K562 (cell line): ENCODE measurements around the gene ZNF213. TPM values are rescaled to one million over a fixed set of nuclear protein-coding genes. Genes with fewer than 3 reads are reported as not detected.

ENCODE experiments used
- CREB3L1 ChIP-seq: fragments of 450-650 bp; IDR thresholded peaks from 2 replicates; pipeline ENCODE4 v1.6.1; 2014; ENCODE audit warnings: low read depth, mild to moderate bottlenecking, moderate library complexity, borderline replicate concordance
- FOXJ2 ChIP-seq: fragments of 200-800 bp; sonication (Bioruptor generic); IDR thresholded peaks from 2 replicates; pipeline ENCODE4 v1.6.1; 2016; ENCODE audit warnings: missing genetic modification characterization, missing compliant biosample characterization
- HMBOX1 ChIP-seq: sonication (generic); IDR thresholded peaks from 2 replicates; pipeline ENCODE4 v1.6.1; 2016
- HNRNPUL1 ChIP-seq: fragments of 200-400 bp; formaldehyde crosslinking; IDR thresholded peaks from 2 replicates; pipeline ENCODE4 v1.6.1; 2017; ENCODE audit warnings: low read length
- JUNB ChIP-seq: fragments of 450-650 bp; formaldehyde crosslinking; conservative IDR thresholded peaks from 2 replicates; pipeline ENCODE4 v1.4.0; 2020; ENCODE audit warnings: mild to moderate bottlenecking
- L3MBTL2 ChIP-seq: fragments of 450-650 bp; IDR thresholded peaks from 2 replicates; pipeline ENCODE4 v1.6.1; 2016; ENCODE audit warnings: mild to moderate bottlenecking, moderate library complexity
- MTA3 ChIP-seq: fragments of 450-650 bp; formaldehyde crosslinking; IDR thresholded peaks from 2 replicates; pipeline ENCODE4 v1.6.1; 2017; ENCODE audit warnings: mild to moderate bottlenecking, borderline replicate concordance
- NR3C1 ChIP-seq: sonication (generic); formaldehyde crosslinking; IDR thresholded peaks from 2 replicates; pipeline ENCODE4 v1.8.1; 2022; ENCODE audit warnings: missing genetic modification reagents
- PHF8 ChIP-seq: fragments of 200-600 bp; sonication (generic); IDR thresholded peaks from 2 replicates; pipeline ENCODE4 v1.6.1; 2012; ENCODE audit warnings: mixed run types, mild to moderate bottlenecking, inconsistent platforms, low read length, moderate library complexity, borderline replicate concordance
- REST ChIP-seq, 2 experiments: fragments of 450-650 bp; formaldehyde crosslinking in 1 of 2; IDR thresholded peaks; 2 replicates each; pipeline versions ENCODE4 v1.4.0 to v1.6.1; 2014 to 2020; ENCODE audit warnings: mild to moderate bottlenecking in 2 of 2, borderline replicate concordance in 1 of 2, low read depth in 1 of 2
- TRIM25 ChIP-seq: fragments of 450-650 bp; IDR thresholded peaks from 2 replicates; pipeline ENCODE4 v1.7.0; 2016; ENCODE audit warnings: borderline replicate concordance
- ZBTB12 ChIP-seq: fragments of 250-450 bp; sonication (Bioruptor Pico); IDR thresholded peaks from 2 replicates; pipeline ENCODE4 v1.4.0; 2020
- ZNF584 ChIP-seq: fragments of 200-800 bp; sonication (Bioruptor generic); IDR thresholded peaks from 2 replicates; pipeline ENCODE4 v1.6.1; 2016; ENCODE audit warnings: low read depth, mild to moderate bottlenecking, missing genetic modification characterization, missing compliant biosample characterization
- polyA plus RNA-seq, 8 experiments: library from polyadenylated mRNA; depleted of rRNA in 4 of 8; stranded (reverse) in 5 of 8; unstranded in 3 of 8; fragments of >200 nt; fragmentation: Nextera tagmentation in 2 of 8; fragmentation: Illumina TruSeq in 1 of 8; extraction: Ambion mirVana in 2 of 8; extraction: Trizol in 1 of 8; gene quantifications; 2 replicates each; pipeline versions ENCODE4 v1.2.1 to v1.2.3, GENCODE V29; 2011 to 2014; ENCODE audit warnings: inconsistent platforms in 1 of 8, missing spikeins in 1 of 8
- total RNA-seq, 7 experiments: library from RNA; depleted of rRNA in 6 of 7; stranded (reverse); fragments of >200 nt in 6 of 7; fragmentation: Illumina TruSeq in 2 of 7; extraction: Trizol in 2 of 7; gene quantifications; 2 replicates each; pipeline versions ENCODE4 v1.2.1 to v1.2.3, GENCODE V29; 2011 to 2021; ENCODE audit warnings: low replicate concordance in 1 of 7

Gene ZNF213
- total and polyA plus RNA-seq, 9 of the 15 experiments (the other 6 are each of a cell fraction or from before 2014, with no cell fraction given): 0.49 to 10.0 (median 1.8) TPM

- TF ChIP-seq ZBTB12 (CRISPR knock-in tag) (no peak), ZNF584 (CRISPR knock-in tag) (no peak), FOXJ2 (tag) (no peak), HNRNPUL1 (no peak), HMBOX1 (peak; percentile 80), JUNB (no peak), PHF8 (no peak), TRIM25 (no peak), CREB3L1 (no peak; the same call in 1 of the 2 replicates), MTA3 (no peak), REST (IDR thresholded peaks at IDR 0.05; ENCODE audit: borderline replicate concordance) (no peak), REST (CRISPR knock-in tag; IDR thresholded peaks at IDR 0.05; ENCODE audit: low read depth) (no peak), NR3C1 (CRISPR knock-in tag) (no peak), L3MBTL2 (peak; percentile 69)
These were observed 22.6 kb downstream of the ZNF213 start (continued) for GRCh38 chr16:3157229-3158025.
